HT-29 (cell line): Measurements from ENCODE around the gene GUCA1C. TPM values are rescaled to one million over a fixed set of nuclear protein-coding genes. Genes with fewer than 3 reads are reported as not detected.

Source experiments
- DNase-seq: peaks from one replicate; pipeline ENCODE4 v3.0.0-alpha.2; 2015; ENCODE audit warnings: low spot score
- total RNA-seq: library from RNA; depleted of rRNA; stranded (reverse); fragments of >200 nt; shearing (Covaris generic); gene quantifications from 2 replicates; pipeline ENCODE4 v1.2.3, GENCODE V29; 2014; rRNA removed

GUCA1C gene
- total RNA-seq, 1 experiment from 2014 or later, result not detected

DNA sequence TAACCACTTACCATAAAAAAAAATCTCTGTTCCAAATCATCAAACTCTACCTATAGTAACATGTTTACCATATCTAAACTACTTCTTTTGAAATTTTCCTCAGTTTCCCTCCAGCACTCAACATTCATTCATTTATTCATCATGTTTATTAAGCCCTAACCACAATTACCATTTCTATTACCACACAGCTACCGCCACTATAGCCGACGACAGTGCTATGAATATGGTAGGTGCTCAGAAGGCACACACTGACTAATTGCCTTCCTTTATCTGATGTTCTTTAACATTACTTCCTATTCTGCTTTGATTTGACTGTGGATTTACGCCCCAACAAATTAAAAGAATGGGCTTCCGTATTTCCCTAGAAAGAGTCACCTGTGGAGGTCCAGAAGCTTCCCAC lies 43.9 kb downstream of the GUCA1C start:
- no peak for DNase-seq

- no peak for DNase-seq
Observed at GRCh38 chr3:108907194-108907593, 46.5 kb downstream of the GUCA1C start.

DNA sequence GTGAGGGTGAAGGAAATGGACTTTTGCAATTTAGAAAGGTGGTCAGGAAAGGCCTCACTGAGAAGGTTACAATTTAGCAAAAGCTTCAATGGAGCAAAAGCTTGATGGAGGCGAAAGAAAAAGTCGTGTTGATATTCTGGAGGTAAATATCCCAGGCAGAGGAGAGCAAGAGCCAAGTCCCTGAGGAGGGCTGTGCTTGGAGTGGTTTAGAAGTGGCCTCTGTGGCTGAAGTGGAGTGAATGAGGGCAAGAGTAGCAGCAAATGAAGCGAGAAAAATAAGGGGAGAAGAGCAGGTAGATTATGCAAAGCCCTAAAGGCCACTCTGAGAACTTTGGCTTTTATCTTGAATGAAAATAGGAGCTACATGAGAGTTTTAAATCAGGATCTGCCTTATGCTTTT lies 54.1 kb downstream of the GUCA1C start:
- DNase-seq, result no peak

DNA sequence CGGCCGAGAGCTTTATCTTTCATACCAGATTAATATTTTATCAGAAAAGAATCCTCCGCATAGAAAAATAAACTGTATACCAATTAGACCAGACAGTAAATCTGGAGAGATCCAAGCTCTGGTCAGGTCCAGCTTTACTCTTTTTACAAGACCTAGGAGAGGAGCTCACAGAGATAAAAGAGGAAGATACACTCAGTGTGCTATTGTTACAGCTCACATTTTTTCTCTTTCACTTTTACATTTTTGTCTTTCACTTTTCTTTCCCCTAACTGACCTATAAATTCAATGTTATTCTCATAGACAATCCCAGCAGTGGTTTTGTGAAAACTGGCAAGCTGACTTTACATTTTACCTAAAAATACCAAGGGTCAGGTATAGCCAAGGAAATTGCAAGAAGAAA lies 55.8 kb downstream of the GUCA1C start:
- DNase-seq, result no peak

- no peak for DNase-seq
Observed at GRCh38 chr3:108894981-108895380, 58.7 kb downstream of the GUCA1C start.

- DNase-seq, result no peak
Observed at GRCh38 chr3:108891833-108892232, 61.8 kb downstream of the GUCA1C start.

- DNase-seq, result no peak
Observed at GRCh38 chr3:108887777-108888176, 65.9 kb downstream of the GUCA1C start.

- no peak for DNase-seq
Observed at GRCh38 chr3:108887121-108887520, 66.6 kb downstream of the GUCA1C start.

- DNase-seq, result no peak
Observed at GRCh38 chr3:108883373-108883772, 70.3 kb downstream of the GUCA1C start.

DNA sequence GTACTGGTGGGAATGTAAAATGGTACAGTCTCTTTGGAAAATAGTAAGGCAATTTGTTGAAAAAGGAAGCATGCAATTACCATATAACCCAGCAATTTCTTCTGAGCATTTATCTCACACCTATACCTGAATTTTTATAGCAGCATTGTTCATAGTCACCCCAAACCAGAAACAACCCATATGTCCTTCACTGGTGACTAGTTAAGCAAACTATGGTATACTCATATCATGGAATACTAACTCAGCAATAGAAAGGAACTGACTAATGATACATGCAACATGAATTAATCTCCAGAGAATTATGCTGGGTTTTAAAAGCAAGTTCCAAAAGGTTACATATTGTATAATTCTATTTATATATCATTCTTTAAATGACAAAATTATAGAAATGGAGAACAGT lies 70.9 kb downstream of the GUCA1C start:
- DNase-seq, result no peak

- DNase-seq, result peak; percentile 60
Observed at GRCh38 chr3:108879915-108880314, 73.8 kb downstream of the GUCA1C start.

GRCh38 chr3:108877901-108878300 lies 75.8 kb downstream of the GUCA1C start:
- no peak for DNase-seq

DNA sequence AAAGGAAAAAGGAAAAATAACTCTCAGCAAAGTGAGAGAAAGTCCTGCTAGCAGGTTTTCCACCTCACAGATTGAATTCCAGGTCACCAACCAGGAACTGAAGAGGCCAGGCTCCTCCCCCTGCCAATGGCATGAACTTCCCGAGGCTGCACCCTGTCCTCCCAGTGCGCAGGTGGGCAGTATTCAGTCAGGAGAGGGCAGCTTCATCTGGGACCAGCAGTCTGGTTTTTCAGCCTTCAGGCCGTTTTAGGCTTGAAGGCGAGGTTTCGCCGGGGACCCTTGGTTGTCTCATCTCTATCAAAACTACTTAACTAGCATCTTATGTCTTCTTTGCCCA lies 89.9 kb downstream of the GUCA1C start:
- no peak for DNase-seq

DNA sequence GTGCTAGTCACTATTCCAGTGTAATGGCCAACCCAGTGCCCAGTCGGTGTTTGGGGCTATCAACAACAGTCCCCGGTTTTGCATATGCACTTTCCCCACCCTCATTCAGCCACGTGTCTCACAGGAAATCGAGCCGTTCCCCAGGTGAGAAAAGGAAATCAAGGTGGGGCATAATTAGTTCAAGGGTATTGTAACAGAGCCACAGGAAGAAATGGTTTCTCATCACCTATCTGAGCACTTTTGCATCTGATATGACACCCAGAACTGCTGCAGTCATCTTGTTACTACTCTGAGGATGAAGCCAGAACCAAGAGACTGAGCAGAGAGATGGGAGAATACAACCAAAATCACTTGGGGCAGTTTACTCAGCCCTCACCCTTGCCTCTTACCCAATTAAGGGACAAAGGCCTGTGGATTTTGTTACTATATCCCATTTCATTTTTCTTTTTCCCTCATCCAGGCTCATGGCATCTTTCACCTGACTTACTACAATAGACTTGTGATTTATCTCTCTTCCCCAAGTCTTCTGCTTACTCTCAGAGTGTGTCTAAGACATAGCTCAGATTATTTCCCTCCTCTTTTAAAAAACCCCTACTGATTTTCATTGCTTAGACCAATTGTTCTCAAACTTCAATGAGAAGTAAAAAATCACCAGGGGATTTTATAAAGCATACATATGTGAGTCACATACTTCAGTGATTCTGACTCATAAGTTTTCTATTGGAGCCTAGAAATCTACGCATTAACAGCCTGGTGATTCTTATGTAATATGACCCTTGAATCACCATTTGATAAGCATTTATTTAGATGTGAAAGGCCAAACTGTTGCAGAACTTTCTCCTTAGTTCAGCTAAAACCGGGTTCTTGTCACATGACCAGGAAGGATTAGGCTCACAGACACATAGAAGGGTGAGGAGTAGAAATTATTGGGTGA lies 90.5 kb downstream of the GUCA1C start:
- DNase-seq, result peak; percentile 83

GRCh38 chr3:108861401-108861800 lies 92.3 kb downstream of the GUCA1C start:
- DNase-seq, result no peak

Other genes with a start within 250 kb of the GUCA1C start
- 0.16 and 2.2 TPM in 2 replicates for gene RETNLB, start 196.5 kb downstream of the GUCA1C start, total RNA-seq
- not detected in 2 replicates for gene TRAT1, start 131.1 kb downstream of the GUCA1C start, total RNA-seq
- gene MORC1, start 164.3 kb upstream of the GUCA1C start, total RNA-seq, result not detected in 2 replicates
- 0.46 TPM in 1 of 2 replicates, not detected in the other for gene C3orf85, start 182.8 kb upstream of the GUCA1C start, total RNA-seq